ENCODE results near the gene SOWAHA. TPM values are rescaled to one million over a fixed set of nuclear protein-coding genes. Genes with fewer than 3 reads are reported as not detected.

Gene SOWAHA
- total and polyA plus RNA-seq, 2 experiments from 2014 or later = not detected

- H3K9me3 ChIP-seq (ENCODE audit: low read depth) = no peaks in the 10 kb centered on the region
- peaks cover 8% of the 10 kb centered on the region for H3K27me3 ChIP-seq
- H3K27ac ChIP-seq = no peak overlapping the region
- no peak for DNase-seq (ENCODE audit: low read depth in 1 of 2, low spot score in 1 of 2)
- H3K36me3 ChIP-seq = no peaks in the 10 kb centered on the region
- H3K4me1 ChIP-seq (ENCODE audit: low read depth) = peaks cover 12% of the 10 kb centered on the region
- H3K4me3 ChIP-seq = no peak overlapping the region
- TF ChIP-seq, protein P1, sequence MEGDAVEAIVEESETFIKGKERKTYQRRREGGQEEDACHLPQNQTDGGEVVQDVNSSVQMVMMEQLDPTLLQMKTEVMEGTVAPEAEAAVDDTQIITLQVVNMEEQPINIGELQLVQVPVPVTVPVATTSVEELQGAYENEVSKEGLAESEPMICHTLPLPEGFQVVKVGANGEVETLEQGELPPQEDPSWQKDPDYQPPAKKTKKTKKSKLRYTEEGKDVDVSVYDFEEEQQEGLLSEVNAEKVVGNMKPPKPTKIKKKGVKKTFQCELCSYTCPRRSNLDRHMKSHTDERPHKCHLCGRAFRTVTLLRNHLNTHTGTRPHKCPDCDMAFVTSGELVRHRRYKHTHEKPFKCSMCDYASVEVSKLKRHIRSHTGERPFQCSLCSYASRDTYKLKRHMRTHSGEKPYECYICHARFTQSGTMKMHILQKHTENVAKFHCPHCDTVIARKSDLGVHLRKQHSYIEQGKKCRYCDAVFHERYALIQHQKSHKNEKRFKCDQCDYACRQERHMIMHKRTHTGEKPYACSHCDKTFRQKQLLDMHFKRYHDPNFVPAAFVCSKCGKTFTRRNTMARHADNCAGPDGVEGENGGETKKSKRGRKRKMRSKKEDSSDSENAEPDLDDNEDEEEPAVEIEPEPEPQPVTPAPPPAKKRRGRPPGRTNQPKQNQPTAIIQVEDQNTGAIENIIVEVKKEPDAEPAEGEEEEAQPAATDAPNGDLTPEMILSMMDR (IDR thresholded peaks at IDR 0.05; ENCODE audit: low read depth, low read length) = no peak
Measured at GRCh38 chr5:132860742-132861141, 47.6 kb downstream of the SOWAHA start.

DNA sequence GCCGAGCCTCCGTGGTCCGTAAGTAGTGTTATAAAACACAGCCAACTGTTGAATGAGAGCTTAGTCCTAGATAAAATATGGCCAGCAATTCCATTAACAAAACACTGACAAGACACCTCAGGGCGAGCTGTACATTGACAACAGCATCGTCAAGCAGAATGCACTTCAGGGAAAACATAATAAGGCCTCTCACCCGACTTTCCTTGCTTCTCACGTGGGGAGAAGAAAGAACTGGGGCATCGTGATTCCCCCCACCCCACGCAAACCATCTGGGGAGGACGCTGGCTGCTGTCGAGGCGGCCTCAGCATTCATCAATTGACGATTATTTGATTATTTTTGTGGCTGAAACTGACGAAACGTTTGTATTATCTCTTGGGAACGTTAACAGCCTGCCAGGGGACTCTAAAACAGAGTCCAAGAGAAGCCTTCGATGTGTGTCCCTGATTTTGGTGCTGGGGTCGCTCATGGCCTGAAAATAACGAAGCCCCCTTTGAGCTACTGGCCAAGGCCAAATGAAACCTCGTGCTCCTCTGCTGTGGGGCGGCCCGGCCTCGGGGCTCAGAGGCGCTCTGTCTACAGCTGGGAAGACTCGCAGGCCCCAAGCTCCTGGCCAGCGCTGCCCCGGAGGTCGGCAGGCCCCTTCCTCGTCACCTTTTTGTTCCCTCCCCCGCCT lies 52.7 kb downstream of the SOWAHA start:
- Histone ChIP-seq H3K4me3 (peak overlapping the region; percentile 49), H3K36me3 (peaks cover 10% of the 10 kb centered on the region), H3K27ac (peak overlapping the region; percentile 94), H3K27me3 (no peaks in the 10 kb centered on the region), H3K4me1 (ENCODE audit: low read depth) (peaks cover 18% of the 10 kb centered on the region), H3K9me3 (ENCODE audit: low read depth) (no peaks in the 10 kb centered on the region)
- DNase-seq (ENCODE audit: low read depth in 1 of 2, low spot score in 1 of 2) = no peak
- TF ChIP-seq, protein P1 (IDR thresholded peaks at IDR 0.05; ENCODE audit: low read depth, low read length) = no peak

Other genes with a start within 250 kb of the SOWAHA start
- not detected in 2 replicates for gene IL13, start 155.1 kb upstream of the SOWAHA start, total RNA-seq
- gene IL13, start 155.1 kb upstream of the SOWAHA start, polyA plus RNA-seq = not detected in 2 replicates
- not detected in 2 replicates for gene IL4, start 139.3 kb upstream of the SOWAHA start, total RNA-seq
- not detected in 2 replicates for gene IL4, start 139.3 kb upstream of the SOWAHA start, polyA plus RNA-seq
- gene KIF3A, start 75.8 kb upstream of the SOWAHA start, total RNA-seq = 4.8 and 5.4 TPM in 2 replicates
- 10.5 and 13.4 TPM in 2 replicates for gene KIF3A, start 75.8 kb upstream of the SOWAHA start, polyA plus RNA-seq
- not detected in 2 replicates for gene CCNI2, start 65.9 kb upstream of the SOWAHA start, total RNA-seq
- 0.66 and 0.97 TPM in 2 replicates for gene CCNI2, start 65.9 kb upstream of the SOWAHA start, polyA plus RNA-seq
- 41.0 and 51.9 TPM in 2 replicates for gene SEPTIN8, start 36.1 kb upstream of the SOWAHA start, total RNA-seq
- gene SEPTIN8, start 36.1 kb upstream of the SOWAHA start, polyA plus RNA-seq = 18.6 and 24.4 TPM in 2 replicates
- 8.1 and 9.8 TPM in 2 replicates for gene SHROOM1, start 17.3 kb downstream of the SOWAHA start, total RNA-seq
- 13.3 TPM in 2 replicates for gene SHROOM1, start 17.3 kb downstream of the SOWAHA start, polyA plus RNA-seq
- 0.14 and 0.45 TPM in 2 replicates for gene GDF9, start 53.2 kb downstream of the SOWAHA start, total RNA-seq
- gene GDF9, start 53.2 kb downstream of the SOWAHA start, polyA plus RNA-seq = 1.8 TPM in 1 of 2 replicates, not detected in the other
- gene UQCRQ, start 53.3 kb downstream of the SOWAHA start, total RNA-seq = 97.0 and 217 TPM in 2 replicates
- 949 and 1,297 TPM in 2 replicates for gene UQCRQ, start 53.3 kb downstream of the SOWAHA start, polyA plus RNA-seq
- gene LEAP2, start 60.4 kb downstream of the SOWAHA start, total RNA-seq = 1.2 and 3.1 TPM in 2 replicates
- 1.5 and 3.6 TPM in 2 replicates for gene LEAP2, start 60.4 kb downstream of the SOWAHA start, polyA plus RNA-seq
- gene AFF4, start 150.3 kb downstream of the SOWAHA start, total RNA-seq = 52.7 and 83.6 TPM in 2 replicates
- gene AFF4, start 150.3 kb downstream of the SOWAHA start, polyA plus RNA-seq = 32.5 and 36.1 TPM in 2 replicates
- 7.8 and 14.8 TPM in 2 replicates for gene ZCCHC10, start 213.2 kb downstream of the SOWAHA start, total RNA-seq
- gene ZCCHC10, start 213.2 kb downstream of the SOWAHA start, polyA plus RNA-seq = 34.8 and 37.9 TPM in 2 replicates
- 79.7 and 84.7 TPM in 2 replicates for gene HSPA4, start 238.7 kb downstream of the SOWAHA start, total RNA-seq
- gene HSPA4, start 238.7 kb downstream of the SOWAHA start, polyA plus RNA-seq = 57.1 and 75.1 TPM in 2 replicates